Spleen (tissue), 11 donors: ENCODE measurements around the gene WWTR1. TPM values are rescaled to one million over a fixed set of nuclear protein-coding genes. Genes with fewer than 3 reads are reported as not detected.

ENCODE experiments used
- DNase-seq: peaks from one replicate; pipeline ENCODE4 v3.0.0-alpha.2; 2020
- H3K27ac ChIP-seq, 8 donors: fragments of 200-600 bp; sonication (generic) in 7 of 8; 1 replicate in 4 of 8; 2 replicates in 4 of 8; pipeline versions ENCODE4 v1.5.0 to v1.8.0; 2016 to 2021; ENCODE audit warnings: inconsistent platforms in 4 of 8, mild to moderate bottlenecking in 4 of 8, moderate library complexity in 1 of 8
- H3K27me3 ChIP-seq, 7 donors: fragments of 200-600 bp; sonication (generic) in 6 of 7; replicated peaks in 1 of 7; 1 replicate in 4 of 7; 2 replicates in 3 of 7; pipeline versions ENCODE4 v1.5.0 to v1.8.0; 2016 to 2021; ENCODE audit warnings: inconsistent platforms in 3 of 7, mild to moderate bottlenecking in 1 of 7
- H3K36me3 ChIP-seq, 6 donors: fragments of 200-600 bp; sonication (generic) in 5 of 6; 1 replicate in 4 of 6; 2 replicates in 2 of 6; pipeline versions ENCODE4 v1.5.0 to v1.8.0; 2016 to 2021; ENCODE audit warnings: inconsistent platforms in 2 of 6
- H3K4me1 ChIP-seq, 6 donors: fragments of 200-600 bp; sonication (generic) in 5 of 6; 1 replicate in 3 of 6; 2 replicates in 3 of 6; pipeline versions ENCODE4 v1.5.0 to v1.8.0; 2016 to 2021; ENCODE audit warnings: inconsistent platforms in 3 of 6
- H3K4me3 ChIP-seq, 8 donors: fragments of 200-600 bp; sonication (generic) in 7 of 8; 1 replicate in 4 of 8; 2 replicates in 4 of 8; pipeline versions ENCODE4 v1.5.0 to v1.8.0; 2016 to 2021; ENCODE audit warnings: inconsistent platforms in 4 of 8, mild to moderate bottlenecking in 4 of 8, moderate library complexity in 2 of 8
- H3K9me3 ChIP-seq, 8 donors: fragments of 200-600 bp; sonication (generic) in 7 of 8; 1 replicate in 4 of 8; 2 replicates in 4 of 8; pipeline versions ENCODE4 v1.5.0 to v1.8.0; 2016 to 2021; ENCODE audit warnings: inconsistent platforms in 4 of 8
- CTCF ChIP-seq, 11 experiments: fragments of 200-600 bp in 7 of 11; fragments of 450-650 bp in 4 of 11; sonication (generic) in 4 of 11; IDR thresholded peaks in 8 of 11; conservative IDR thresholded peaks in 3 of 11; 1 replicate in 7 of 11; 2 replicates in 4 of 11; pipeline versions ENCODE4 v1.4.0 to v1.8.0; 2016 to 2021; ENCODE audit warnings: antibody characterized with exemption in 11 of 11, inconsistent platforms in 4 of 11, mild to moderate bottlenecking in 1 of 11
- POLR2A ChIP-seq, 3 donors: fragments of 450-650 bp; IDR thresholded peaks; one replicate each; pipeline ENCODE4 v1.5.1; 2017; ENCODE audit warnings: antibody characterized with exemption in 3 of 3, mild to moderate bottlenecking in 1 of 3
- POLR2AphosphoS5 ChIP-seq, 3 donors: sonication (generic); formaldehyde crosslinking; IDR thresholded peaks; one replicate each; pipeline ENCODE4 v1.5.1; 2017; ENCODE audit warnings: antibody characterized with exemption in 3 of 3
- WGBS, 5 donors: extraction: QIAGEN DNeasy Blood & Tissue Kit in 3 of 5; methylation state at CpG; one replicate each; pipeline versions ENCODE4 v1.1.5 to v1.1.7; 2013 to 2018; 5-methylcytosine and 5-hydroxymethylcytosine counted together
- intact Hi-C: fragments of 100-400 bp; cut with DNase I; formaldehyde crosslinking; loops from one replicate; pipeline ENCODE4 v1.15.0; 2023; ENCODE audit warnings: low total_unique reads
- polyA plus RNA-seq, 3 donors: library from polyadenylated mRNA; stranded (reverse); fragments of 200-250 nt; gene quantifications; one replicate each; pipeline ENCODE4 v1.2.1, GENCODE V29; 2013
- total RNA-seq, 7 donors: library from RNA; depleted of rRNA in 3 of 7; stranded (reverse); fragments of >200 nt in 3 of 7; fragmentation: NEBNext Ultra II Directional in 4 of 7; extraction: Animal tissue kit (Norgen Biotek cat#: 25700) in 4 of 7; gene quantifications; one replicate each; pipeline versions ENCODE4 v1.1.0 to v1.2.1, GENCODE V29; 2016 to 2021
- donor health status: healthy with polysubstance abuse.
- donor health status: DM: no; HTN: no; CAD: no; lungs with moderate emphysema.
- donor health status: DM: no; HTN: no; CAD: no.
- donor health status: Bipolar disorder and iron deficiency.
- donor health status: healthy.
- donor health status: DM: no; HTN: no; CAD: no.
- donor health status: DM: yes; HTN: yes; CAD: no.

WWTR1 gene
- total and polyA plus RNA-seq, 10 donors: 8.4 to 70.6 (median 57.0) TPM

- WGBS, 5 donors: 83 to 97% (median 89%) methylated on average over 4 of the region's 4 CpGs
- peak overlapping the region in 6 of 8 donors; percentile 21 to 77 (median 55) for H3K27ac ChIP-seq
- TF ChIP-seq CTCF (IDR thresholded peaks at IDR 0.05 in 8 of 11, conservative IDR thresholded peaks at IDR 0.05 in 3 of 11) (no peak), POLR2A (IDR thresholded peaks at IDR 0.05) (no peak), POLR2AphosphoS5 (IDR thresholded peaks at IDR 0.05) (no peak)
- H3K4me1 ChIP-seq: peaks cover 9 to 57% (median 39%) of the 10 kb centered on the region in 6 donors
- H3K36me3 ChIP-seq: no peaks in the 10 kb centered on the region
- no peak for DNase-seq
- H3K27me3 ChIP-seq: no peaks in the 10 kb centered on the region
- intact Hi-C loops: loop anchor here (10.0 kb wide), 1 partner anchor 121 kb away; the partner anchor contains the start of gene WWTR1
- H3K9me3 ChIP-seq: no peaks in the 10 kb centered on the region
- H3K4me3 ChIP-seq: no peak overlapping the region
Observed at GRCh38 chr3:149534082-149534481, 123.7 kb downstream of the WWTR1 start.

GRCh38 chr3:149532489-149533180, 125.2 kb downstream of the WWTR1 start:
- H3K4me1 ChIP-seq: peaks cover 9 to 63% (median 39%) of the 10 kb centered on the region in 6 donors
- peak in 1 of 11 experiments; percentile 9 for TF ChIP-seq CTCF (IDR thresholded peaks at IDR 0.05 in 8 of 11, conservative IDR thresholded peaks at IDR 0.05 in 3 of 11)
- TF ChIP-seq POLR2AphosphoS5 (IDR thresholded peaks at IDR 0.05): peak in 2 of 3 donors; percentile 74 to 75
- no peak for TF ChIP-seq POLR2A (IDR thresholded peaks at IDR 0.05)

GRCh38 chr3:149529099-149529498, 128.7 kb downstream of the WWTR1 start:
- Histone ChIP-seq H3K27me3 (no peaks in the 10 kb centered on the region), H3K4me3 (no peak overlapping the region), H3K27ac (no peak overlapping the region), H3K4me1 (peaks cover 6 to 39% (median 24%) of the 10 kb centered on the region in 6 donors), H3K36me3 (peaks cover 0 to 7% (median 0%) of the 10 kb centered on the region in 6 donors), H3K9me3 (no peaks in the 10 kb centered on the region)
- WGBS, 5 donors: 84 to 94% (median 85%) methylated on average over 2 of the region's 2 CpGs
- no peak for TF ChIP-seq CTCF (IDR thresholded peaks at IDR 0.05 in 8 of 11, conservative IDR thresholded peaks at IDR 0.05 in 3 of 11)
- TF ChIP-seq POLR2A (IDR thresholded peaks at IDR 0.05): no peak
- no peak for TF ChIP-seq POLR2AphosphoS5 (IDR thresholded peaks at IDR 0.05)
- no peak for DNase-seq
- intact Hi-C loops: no loop called here

More at GRCh38 chr3:149532489-149533180, 125.2 kb downstream of the WWTR1 start:
- no peak for DNase-seq
- Histone ChIP-seq H3K9me3 (no peaks in the 10 kb centered on the region), H3K36me3 (no peaks in the 10 kb centered on the region), H3K27ac (peak overlapping the region in 7 of 8 donors; percentile 48 to 77 (median 69)), H3K4me3 (peak overlapping the region in 2 of 8 donors; percentile 16 to 37), H3K27me3 (no peaks in the 10 kb centered on the region)
- intact Hi-C loops: loop anchor here (10.0 kb wide), 1 partner anchor 122 kb away; the partner anchor contains the start of gene WWTR1
- 4 to 13% (median 10%) methylated on average over 8 of the region's 8 CpGs for WGBS, 5 donors

- Histone ChIP-seq H3K27me3 (no peaks in the 10 kb centered on the region), H3K9me3 (no peaks in the 10 kb centered on the region), H3K36me3 (peaks cover 0 to 14% (median 0%) of the 10 kb centered on the region in 6 donors), H3K4me1 (peaks cover 6 to 37% (median 20%) of the 10 kb centered on the region in 6 donors), H3K4me3 (no peak overlapping the region), H3K27ac (peak overlapping the region in 3 of 8 donors; percentile 2 to 8 (median 5))
- WGBS, 5 donors: 64 to 85% (median 82%) methylated on average over 4 of the region's 4 CpGs
- no peak for DNase-seq
- intact Hi-C loops: no loop called here
- no peak for TF ChIP-seq POLR2A (IDR thresholded peaks at IDR 0.05)
- no peak for TF ChIP-seq POLR2AphosphoS5 (IDR thresholded peaks at IDR 0.05)
- no peak for TF ChIP-seq CTCF (IDR thresholded peaks at IDR 0.05 in 8 of 11, conservative IDR thresholded peaks at IDR 0.05 in 3 of 11)
Observed at GRCh38 chr3:149528340-149528650, 129.5 kb downstream of the WWTR1 start.
